Spleen (tissue), 11 donors: ENCODE data around the gene GLA. TPM values are rescaled to one million over a fixed set of nuclear protein-coding genes. Genes with fewer than 3 reads are reported as not detected.

Source experiments
- DNase-seq: peaks from one replicate; pipeline ENCODE4 v3.0.0-alpha.2; 2020
- H3K27ac ChIP-seq, 8 donors: fragments of 200-600 bp; sonication (generic) in 7 of 8; 1 replicate in 4 of 8; 2 replicates in 4 of 8; pipeline versions ENCODE4 v1.5.0 to v1.8.0; 2016 to 2021; ENCODE audit warnings: inconsistent platforms in 4 of 8, mild to moderate bottlenecking in 4 of 8, moderate library complexity in 1 of 8
- H3K27me3 ChIP-seq, 7 donors: fragments of 200-600 bp; sonication (generic) in 6 of 7; replicated peaks in 1 of 7; 1 replicate in 4 of 7; 2 replicates in 3 of 7; pipeline versions ENCODE4 v1.5.0 to v1.8.0; 2016 to 2021; ENCODE audit warnings: inconsistent platforms in 3 of 7, mild to moderate bottlenecking in 1 of 7
- H3K36me3 ChIP-seq, 6 donors: fragments of 200-600 bp; sonication (generic) in 5 of 6; 1 replicate in 4 of 6; 2 replicates in 2 of 6; pipeline versions ENCODE4 v1.5.0 to v1.8.0; 2016 to 2021; ENCODE audit warnings: inconsistent platforms in 2 of 6
- H3K4me1 ChIP-seq, 6 donors: fragments of 200-600 bp; sonication (generic) in 5 of 6; 1 replicate in 3 of 6; 2 replicates in 3 of 6; pipeline versions ENCODE4 v1.5.0 to v1.8.0; 2016 to 2021; ENCODE audit warnings: inconsistent platforms in 3 of 6
- H3K4me3 ChIP-seq, 8 donors: fragments of 200-600 bp; sonication (generic) in 7 of 8; 1 replicate in 4 of 8; 2 replicates in 4 of 8; pipeline versions ENCODE4 v1.5.0 to v1.8.0; 2016 to 2021; ENCODE audit warnings: inconsistent platforms in 4 of 8, mild to moderate bottlenecking in 4 of 8, moderate library complexity in 2 of 8
- H3K9me3 ChIP-seq, 8 donors: fragments of 200-600 bp; sonication (generic) in 7 of 8; 1 replicate in 4 of 8; 2 replicates in 4 of 8; pipeline versions ENCODE4 v1.5.0 to v1.8.0; 2016 to 2021; ENCODE audit warnings: inconsistent platforms in 4 of 8
- CTCF ChIP-seq, 11 experiments: fragments of 200-600 bp in 7 of 11; fragments of 450-650 bp in 4 of 11; sonication (generic) in 4 of 11; IDR thresholded peaks in 8 of 11; conservative IDR thresholded peaks in 3 of 11; 1 replicate in 7 of 11; 2 replicates in 4 of 11; pipeline versions ENCODE4 v1.4.0 to v1.8.0; 2016 to 2021; ENCODE audit warnings: antibody characterized with exemption in 11 of 11, inconsistent platforms in 4 of 11, mild to moderate bottlenecking in 1 of 11
- POLR2A ChIP-seq, 3 donors: fragments of 450-650 bp; IDR thresholded peaks; one replicate each; pipeline ENCODE4 v1.5.1; 2017; ENCODE audit warnings: antibody characterized with exemption in 3 of 3, mild to moderate bottlenecking in 1 of 3
- POLR2AphosphoS5 ChIP-seq, 3 donors: sonication (generic); formaldehyde crosslinking; IDR thresholded peaks; one replicate each; pipeline ENCODE4 v1.5.1; 2017; ENCODE audit warnings: antibody characterized with exemption in 3 of 3
- WGBS, 5 donors: extraction: QIAGEN DNeasy Blood & Tissue Kit in 3 of 5; methylation state at CpG; one replicate each; pipeline versions ENCODE4 v1.1.5 to v1.1.7; 2013 to 2018; 5-methylcytosine and 5-hydroxymethylcytosine counted together
- intact Hi-C: fragments of 100-400 bp; cut with DNase I; formaldehyde crosslinking; loops from one replicate; pipeline ENCODE4 v1.15.0; 2023; ENCODE audit warnings: low total_unique reads
- polyA plus RNA-seq, 3 donors: library from polyadenylated mRNA; stranded (reverse); fragments of 200-250 nt; gene quantifications; one replicate each; pipeline ENCODE4 v1.2.1, GENCODE V29; 2013
- total RNA-seq, 7 donors: library from RNA; depleted of rRNA in 3 of 7; stranded (reverse); fragments of >200 nt in 3 of 7; fragmentation: NEBNext Ultra II Directional in 4 of 7; extraction: Animal tissue kit (Norgen Biotek cat#: 25700) in 4 of 7; gene quantifications; one replicate each; pipeline versions ENCODE4 v1.1.0 to v1.2.1, GENCODE V29; 2016 to 2021
- donor health status: healthy with polysubstance abuse.
- donor health status: DM: no; HTN: no; CAD: no; lungs with moderate emphysema.
- donor health status: DM: no; HTN: no; CAD: no.
- donor health status: Bipolar disorder and iron deficiency.
- donor health status: healthy.
- donor health status: DM: no; HTN: no; CAD: no.
- donor health status: DM: yes; HTN: yes; CAD: no.

Gene GLA
- total and polyA plus RNA-seq, 10 donors: 22.9 to 38.5 (median 31.2) TPM

- H3K36me3 ChIP-seq: peaks cover 0 to 19% (median 0%) of the 10 kb centered on the region in 6 donors
- WGBS, 5 donors: 84 to 95% (median 93%) methylated on average over 3 of the region's 3 CpGs
- peaks cover 0 to 52% (median 19%) of the 10 kb centered on the region in 6 donors for H3K4me1 ChIP-seq
- H3K27ac ChIP-seq: no peak overlapping the region
- no peaks in the 10 kb centered on the region for H3K9me3 ChIP-seq
- intact Hi-C loops: no loop called here
- no peaks in the 10 kb centered on the region for H3K27me3 ChIP-seq
- DNase-seq: no peak
- H3K4me3 ChIP-seq: no peak overlapping the region
- TF ChIP-seq POLR2AphosphoS5 (IDR thresholded peaks at IDR 0.05) (no peak), CTCF (IDR thresholded peaks at IDR 0.05 in 8 of 11, conservative IDR thresholded peaks at IDR 0.05 in 3 of 11) (no peak), POLR2A (IDR thresholded peaks at IDR 0.05) (no peak)
These were observed 19.1 kb downstream of the GLA start for GRCh38 chrX:101388604-101389003.

GRCh38 chrX:101386542-101386885 is 21.2 kb downstream of the GLA start:
- intact Hi-C loops: no loop called here
- Histone ChIP-seq H3K4me3 (peak overlapping the region in 2 of 8 donors; percentile 44 to 67), H3K27ac (peak overlapping the region in 7 of 8 donors; percentile 39 to 86 (median 70))

GRCh38 chrX:101385795-101386541 is 21.8 kb downstream of the GLA start, which contains the start of gene BTK:
BTK (minus strand) TSS chrX:101386191; CDS start chrX:101375284, 10,907 bp downstream.
- no peaks in the 10 kb centered on the region for H3K9me3 ChIP-seq
- no peak for DNase-seq
- H3K27me3 ChIP-seq: no peaks in the 10 kb centered on the region
- 34 to 60% (median 42%) methylated on average over 9 of the region's 9 CpGs for WGBS, 5 donors
- TF ChIP-seq CTCF (IDR thresholded peaks at IDR 0.05 in 8 of 11, conservative IDR thresholded peaks at IDR 0.05 in 3 of 11) (no peak), POLR2AphosphoS5 (IDR thresholded peaks at IDR 0.05) (peak in 2 of 3 donors; percentile 48 to 55)
- peak within 1 kb of the TSS in 7 of 8 donors; percentile 27 to 67 (median 42) for H3K4me3 ChIP-seq
- no peaks in the 10 kb centered on the region for H3K36me3 ChIP-seq
- peaks cover 0 to 47% (median 0%) of the 10 kb centered on the region in 6 donors for H3K4me1 ChIP-seq
- intact Hi-C loops: no loop called here
- H3K27ac ChIP-seq: peak within 1 kb of the TSS in 7 of 8 donors; percentile 50 to 86 (median 70)

More at GRCh38 chrX:101386542-101386885, 21.2 kb downstream of the GLA start:
- H3K36me3 ChIP-seq: no peaks in the 10 kb centered on the region
- TF ChIP-seq POLR2AphosphoS5 (IDR thresholded peaks at IDR 0.05): no peak
- no peak for TF ChIP-seq CTCF (IDR thresholded peaks at IDR 0.05 in 8 of 11, conservative IDR thresholded peaks at IDR 0.05 in 3 of 11)
- no peak for TF ChIP-seq POLR2A (IDR thresholded peaks at IDR 0.05)
- H3K27me3 ChIP-seq: no peaks in the 10 kb centered on the region
- no peaks in the 10 kb centered on the region for H3K9me3 ChIP-seq
- peaks cover 0 to 50% (median 2%) of the 10 kb centered on the region in 6 donors for H3K4me1 ChIP-seq
- no peak for DNase-seq
- 46 to 67% (median 62%) methylated on average over 6 of the region's 6 CpGs for WGBS, 5 donors

- peaks cover 0 to 42% (median 0%) of the 10 kb centered on the region in 6 donors for H3K4me1 ChIP-seq
- H3K36me3 ChIP-seq: no peaks in the 10 kb centered on the region
- H3K4me3 ChIP-seq: peak overlapping the region in 7 of 8 donors; percentile 27 to 67 (median 42)
- peak overlapping the region in 7 of 8 donors; percentile 50 to 86 (median 70) for H3K27ac ChIP-seq
- no peaks in the 10 kb centered on the region for H3K27me3 ChIP-seq
- intact Hi-C loops: no loop called here
- no peak for DNase-seq
- no peak for TF ChIP-seq POLR2AphosphoS5 (IDR thresholded peaks at IDR 0.05)
- TF ChIP-seq CTCF (IDR thresholded peaks at IDR 0.05 in 8 of 11, conservative IDR thresholded peaks at IDR 0.05 in 3 of 11): no peak
- no peak for TF ChIP-seq POLR2A (IDR thresholded peaks at IDR 0.05)
- WGBS, 5 donors: 61 to 64% (median 63%) methylated on average over 7 of the region's 7 CpGs
- H3K9me3 ChIP-seq: no peaks in the 10 kb centered on the region
These were observed 22.6 kb downstream of the GLA start for GRCh38 chrX:101385026-101385684.
